DND-41 (cell line): ENCODE data around the gene REEP1.

Source experiments
- ATAC-seq: fragments of 200-7000 bp; cut with Tn5 transposase; 3 replicates; pipeline ENCODE4 v1.9.1; 2021; ENCODE audit warnings: low read depth; ENCODE audit not compliant: insufficient read depth
- DNase-seq: peaks from one replicate; pipeline ENCODE4 v3.0.0-alpha.2; 2020
- H2AFZ ChIP-seq: 2 replicates; pipeline ENCODE4 v1.6.0; 2012; ENCODE audit warnings: low read depth, low read length
- H3K27ac ChIP-seq: 2 replicates; pipeline ENCODE4 v1.5.1; 2012; ENCODE audit warnings: low read length, inconsistent platforms
- H3K27me3 ChIP-seq: fragments of 200-600 bp; sonication (generic); 2 replicates; pipeline ENCODE4 v1.6.0; 2012; ENCODE audit warnings: low read length, mild to moderate bottlenecking, inconsistent platforms; ENCODE audit not compliant: insufficient read depth, poor library complexity
- H3K36me3 ChIP-seq: 2 replicates; pipeline ENCODE4 v1.5.1; 2012; ENCODE audit warnings: low read length, inconsistent platforms; ENCODE audit not compliant: insufficient read depth
- H3K4me1 ChIP-seq: 2 replicates; pipeline ENCODE4 v1.5.1; 2012; ENCODE audit warnings: mild to moderate bottlenecking, low read length; ENCODE audit not compliant: insufficient read depth
- H3K4me2 ChIP-seq: 2 replicates; pipeline ENCODE4 v1.6.0; 2012; ENCODE audit warnings: mild to moderate bottlenecking, moderate library complexity, low read length, inconsistent platforms; ENCODE audit not compliant: insufficient read depth
- H3K4me3 ChIP-seq, 2 experiments: fragments of 200-600 bp in 1 of 2; shearing (Covaris generic) in 1 of 2; 2 replicates each; pipeline ENCODE4 v1.5.1; 2012 to 2016; ENCODE audit warnings: inconsistent platforms in 2 of 2, low read length in 2 of 2, mild to moderate bottlenecking in 2 of 2, low read depth in 1 of 2, moderate library complexity in 1 of 2
- H3K79me2 ChIP-seq: 2 replicates; pipeline ENCODE4 v1.6.0; 2012; ENCODE audit warnings: low read length, inconsistent platforms; ENCODE audit not compliant: insufficient read depth
- H3K9ac ChIP-seq: 2 replicates; pipeline ENCODE4 v1.6.0; 2012; ENCODE audit warnings: low read depth, mild to moderate bottlenecking, inconsistent platforms, low read length, moderate library complexity
- H3K9me3 ChIP-seq: 2 replicates; pipeline ENCODE4 v1.5.1; 2012; ENCODE audit warnings: low read length, moderate library complexity, mild to moderate bottlenecking, inconsistent platforms; ENCODE audit not compliant: insufficient read depth, severe bottlenecking
- H4K20me1 ChIP-seq: 2 replicates; pipeline ENCODE4 v1.6.0; 2012; ENCODE audit warnings: low read length; ENCODE audit not compliant: insufficient read depth
- CTCF ChIP-seq: IDR thresholded peaks from 2 replicates; pipeline ENCODE4 v1.5.1; 2012; ENCODE audit warnings: borderline replicate concordance, low read length, moderate library complexity, mild to moderate bottlenecking; ENCODE audit not compliant: poor library complexity, severe bottlenecking; ENCODE audit errors: extremely low read depth
- EZH2 ChIP-seq: IDR thresholded peaks from 3 replicates; pipeline ENCODE4 v1.6.1; 2012; ENCODE audit warnings: borderline replicate concordance, low read depth, mild to moderate bottlenecking, moderate library complexity, low read length, inconsistent platforms; ENCODE audit not compliant: severe bottlenecking

Gene REEP1

DNA sequence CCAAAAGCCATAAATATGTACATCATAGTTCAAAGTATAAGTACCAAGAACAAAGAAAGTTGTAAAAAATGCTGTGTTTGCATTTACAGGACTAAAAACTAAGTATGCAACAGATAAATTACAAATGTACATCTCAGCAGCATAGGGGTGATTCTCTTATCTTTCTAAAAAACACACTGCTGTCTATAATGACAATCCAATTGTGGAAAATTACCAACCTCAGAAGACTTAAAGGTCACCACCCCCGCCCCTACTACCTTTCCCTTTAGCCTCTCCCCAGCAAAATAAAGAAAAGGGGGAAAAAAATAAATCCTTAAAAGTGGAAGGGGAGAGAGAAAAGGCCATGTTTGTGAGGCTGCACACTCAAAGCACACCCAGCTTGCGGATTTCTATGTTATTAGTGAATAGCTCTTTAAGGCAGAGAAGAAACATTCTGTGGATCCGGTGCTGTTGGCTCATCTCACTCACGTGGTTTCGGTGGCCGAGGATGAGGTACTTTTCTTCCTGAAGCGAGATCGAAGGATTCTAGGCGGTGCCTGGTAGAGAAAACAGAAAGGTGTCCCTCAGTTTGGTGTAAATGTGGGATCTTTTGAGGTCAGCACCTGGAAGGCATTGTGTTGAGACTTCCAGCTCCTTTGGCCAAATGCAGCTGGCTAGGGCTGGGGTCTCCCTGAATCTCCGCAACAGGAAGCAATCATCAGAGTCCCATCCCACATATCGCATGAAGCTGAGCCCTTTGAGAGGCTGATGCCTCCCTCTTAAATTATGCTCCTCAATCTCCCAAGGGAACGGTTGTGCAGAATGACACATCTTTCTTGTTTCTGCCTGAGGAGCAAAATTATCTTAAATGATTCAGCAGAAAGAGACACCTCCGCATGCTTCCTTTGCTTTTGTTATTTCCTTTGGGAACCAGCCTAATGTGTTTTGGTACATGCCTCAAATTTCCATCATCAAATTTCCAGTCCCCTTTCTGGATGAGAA, 120.6 kb downstream of the REEP1 start:
- TF ChIP-seq EZH2 (no peak), CTCF (no peak)

DNA sequence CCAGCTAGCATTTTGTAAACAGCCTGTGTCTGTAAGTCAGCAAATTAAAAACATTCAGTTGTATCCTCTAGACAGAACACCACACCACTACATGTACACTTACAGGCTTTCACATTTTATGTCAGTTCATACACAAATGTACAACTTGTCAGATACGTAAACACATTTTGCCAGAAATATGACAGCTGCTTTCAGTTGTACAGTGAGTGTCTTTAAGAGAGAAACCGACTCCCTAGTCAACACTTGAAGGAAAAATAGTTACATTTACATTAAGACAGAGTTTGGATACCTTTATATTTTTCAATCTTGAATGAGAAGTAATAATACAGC, 123.0 kb downstream of the REEP1 start:
- no peaks in the 10 kb centered on the region for H3K27me3 ChIP-seq
- no peak overlapping the region for H3K4me3 ChIP-seq
- no peaks in the 10 kb centered on the region for H4K20me1 ChIP-seq
- H3K4me1 ChIP-seq: no peaks in the 10 kb centered on the region
- no peak for DNase-seq
- H3K9ac ChIP-seq: no peak overlapping the region
- H3K79me2 ChIP-seq: no peaks in the 10 kb centered on the region
- ATAC-seq: no peak
- no peaks in the 10 kb centered on the region for H3K9me3 ChIP-seq
- no peak overlapping the region for H3K27ac ChIP-seq
- no peak overlapping the region for H2AFZ ChIP-seq
- H3K36me3 ChIP-seq: peaks cover 49% of the 10 kb centered on the region
- no peak for TF ChIP-seq CTCF
- no peak for TF ChIP-seq EZH2
- no peak overlapping the region for H3K4me2 ChIP-seq

More for the DNA sequence above, 120.6 kb downstream of the REEP1 start:
- DNase-seq: no peak
- Histone ChIP-seq H3K9me3 (no peaks in the 10 kb centered on the region), H3K4me1 (no peaks in the 10 kb centered on the region), H3K36me3 (peaks cover 26% of the 10 kb centered on the region; the same call in 1 of the 2 replicates), H3K79me2 (no peaks in the 10 kb centered on the region), H3K27me3 (no peaks in the 10 kb centered on the region), H3K27ac (no peak overlapping the region), H4K20me1 (no peaks in the 10 kb centered on the region), H3K9ac (no peak overlapping the region), H3K4me2 (no peak overlapping the region), H3K4me3 (no peak overlapping the region), H2AFZ (no peak overlapping the region)
- no peak for ATAC-seq

- no peak overlapping the region for H3K4me3 ChIP-seq
- DNase-seq (no peak), ATAC-seq (no peak)
- peaks cover 55% of the 10 kb centered on the region for H3K36me3 ChIP-seq
- no peaks in the 10 kb centered on the region for H3K9me3 ChIP-seq
- no peak for TF ChIP-seq EZH2
- TF ChIP-seq CTCF: no peak
- no peak overlapping the region for H3K9ac ChIP-seq
- H3K4me1 ChIP-seq: no peaks in the 10 kb centered on the region
- H3K27ac ChIP-seq: no peak overlapping the region
- H2AFZ ChIP-seq: no peak overlapping the region
- H3K4me2 ChIP-seq: no peak overlapping the region
- no peaks in the 10 kb centered on the region for H4K20me1 ChIP-seq
- H3K79me2 ChIP-seq: no peaks in the 10 kb centered on the region
- no peaks in the 10 kb centered on the region for H3K27me3 ChIP-seq
Measured at GRCh38 chr2:86213699-86214502, 123.5 kb downstream of the REEP1 start.
